Placental pericyte (primary cell): Measurements from ENCODE around the gene HMGB4. TPM values are rescaled to one million over a fixed set of nuclear protein-coding genes. Genes with fewer than 3 reads are reported as not detected.

Experiments used
- total RNA-seq: library from RNA; depleted of rRNA; stranded (reverse); fragments of >200 nt; gene quantifications from 2 replicates; pipeline ENCODE4 v1.2.3, GENCODE V29; 2012

The HMGB4 gene
- not detected in 2 replicates for total RNA-seq

GRCh38 chr1:33863779-33864178 is at the start of gene HMGB4:
Gene HMGB4, plus strand, starts transcription at chr1:33864079. Its CDS starts 113 bp downstream, at chr1:33864192.

